Lower lobe of right lung (tissue), 2 donors: Measurements from ENCODE around the gene CNTD1. TPM values are rescaled to one million over a fixed set of nuclear protein-coding genes. Genes with fewer than 3 reads are reported as not detected.
A peak's percentile ranks its signal among the peaks of the same experiment; 100 is the strongest.

Experiments
- ATAC-seq, 2 donors: fragments of 200-7000 bp; cut with Tn5 transposase; one replicate each; pipeline ENCODE4 v1.9.1; 2020 to 2022; ENCODE audit warnings: mild to moderate bottlenecking in 2 of 2, moderate library complexity in 2 of 2
- DNase-seq: peaks from one replicate; pipeline ENCODE4 v3.0.0-alpha.2; 2020
- H3K27ac ChIP-seq: fragments of 200-600 bp; one replicate; pipeline ENCODE4 v1.8.0; 2022
- H3K27me3 ChIP-seq: fragments of 200-600 bp; one replicate; pipeline ENCODE4 v1.8.0; 2022; ENCODE audit warnings: low read depth
- H3K36me3 ChIP-seq: fragments of 200-600 bp; one replicate; pipeline ENCODE4 v1.8.0; 2022; ENCODE audit warnings: mild to moderate bottlenecking
- H3K4me1 ChIP-seq: fragments of 200-600 bp; one replicate; pipeline ENCODE4 v1.8.0; 2022
- H3K4me3 ChIP-seq: fragments of 200-600 bp; one replicate; pipeline ENCODE4 v1.8.0; 2022; ENCODE audit warnings: mild to moderate bottlenecking
- H3K9me3 ChIP-seq: fragments of 200-600 bp; one replicate; pipeline ENCODE4 v1.8.0; 2022
- CTCF ChIP-seq: fragments of 200-600 bp; IDR thresholded peaks from one replicate; pipeline ENCODE4 v1.8.0; 2022; ENCODE audit warnings: antibody characterized with exemption, mild to moderate bottlenecking
- intact Hi-C: fragments of 100-400 bp; cut with DNase I; formaldehyde crosslinking; loops from one replicate; pipeline ENCODE4 v1.11.0; 2022
- total RNA-seq: library from RNA; stranded (reverse); fragmentation: NEBNext Ultra II Directional; extraction: Animal tissue kit (Norgen Biotek cat#: 25700); gene quantifications from one replicate; pipeline ENCODE4 v1.2.1, GENCODE V29; 2021
- donor health status: DM: no; HTN: yes; CAD: no; lungs with severe emphysema.

Gene CNTD1
- total RNA-seq, 1 donor from 2014 or later: 1.6 TPM

GRCh38 chr17:42832934-42833766 lies 34.5 kb downstream of the CNTD1 start, which contains the start of gene PSME3:
TSS of gene PSME3 (plus strand) at chr17:42833397. CDS start at chr17:42833632, 235 bp downstream.
- DNase-seq (peak; percentile 95), ATAC-seq (peak; percentile 96 to 98)
- Histone ChIP-seq H3K27ac (peak within 1 kb of the TSS; percentile 92), H3K4me1 (peaks cover 26% of the 10 kb centered on the region), H3K9me3 (no peaks in the 10 kb centered on the region), H3K36me3 (peaks cover 36% of the 10 kb centered on the region), H3K4me3 (peak within 1 kb of the TSS; percentile 93), H3K27me3 (no peaks in the 10 kb centered on the region)
- intact Hi-C loops: no loop called here
- TF ChIP-seq CTCF: no peak

GRCh38 chr17:42833767-42834422 lies 35.2 kb downstream of the CNTD1 start:
- Histone ChIP-seq H3K4me3 (peak overlapping the region; percentile 93), H3K27ac (peak overlapping the region; percentile 92), H3K36me3 (peaks cover 43% of the 10 kb centered on the region), H3K9me3 (no peaks in the 10 kb centered on the region), H3K27me3 (no peaks in the 10 kb centered on the region), H3K4me1 (peaks cover 26% of the 10 kb centered on the region)
- no peak for TF ChIP-seq CTCF
- DNase-seq: no peak
- peak; percentile 20 for ATAC-seq
- intact Hi-C loops: no loop called here

DNA sequence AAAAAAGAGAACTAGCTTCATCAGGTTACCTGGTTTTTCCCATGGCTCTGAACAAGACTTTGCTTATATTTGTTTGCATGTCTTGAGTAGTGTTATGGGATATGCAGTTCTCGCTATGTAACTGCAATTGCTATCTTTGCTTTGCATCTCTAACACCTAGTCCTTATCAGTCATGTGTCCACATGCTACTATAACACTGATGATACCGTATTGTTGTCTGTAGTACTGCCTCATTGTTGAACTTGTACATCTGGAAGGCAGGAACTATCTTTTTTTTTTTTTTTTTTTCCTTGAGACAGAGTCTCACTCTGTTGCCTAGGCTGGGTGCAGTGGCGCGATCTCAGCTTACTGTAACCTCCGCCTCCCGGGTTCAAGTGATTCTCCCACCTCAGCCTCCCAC lies 37.1 kb downstream of the CNTD1 start:
- Histone ChIP-seq H3K27me3 (no peaks in the 10 kb centered on the region), H3K9me3 (no peaks in the 10 kb centered on the region), H3K27ac (no peak overlapping the region), H3K36me3 (peaks cover 62% of the 10 kb centered on the region), H3K4me3 (no peak overlapping the region), H3K4me1 (peaks cover 26% of the 10 kb centered on the region)
- intact Hi-C loops: no loop called here
- no peak for ATAC-seq
- DNase-seq: no peak
- no peak for TF ChIP-seq CTCF

GRCh38 chr17:42841975-42842685 lies 43.5 kb downstream of the CNTD1 start:
- no peak overlapping the region for H3K27ac ChIP-seq
- DNase-seq (no peak), ATAC-seq (no peak)
- TF ChIP-seq CTCF: no peak
- H3K36me3 ChIP-seq: peaks cover 84% of the 10 kb centered on the region
- H3K9me3 ChIP-seq: no peaks in the 10 kb centered on the region
- intact Hi-C loops: loop anchor here (10.0 kb wide), 1 partner anchor 93 kb away; no protein-coding TSS in a partner anchor
- no peak overlapping the region for H3K4me3 ChIP-seq
- H3K4me1 ChIP-seq: peaks cover 30% of the 10 kb centered on the region
- no peaks in the 10 kb centered on the region for H3K27me3 ChIP-seq

DNA sequence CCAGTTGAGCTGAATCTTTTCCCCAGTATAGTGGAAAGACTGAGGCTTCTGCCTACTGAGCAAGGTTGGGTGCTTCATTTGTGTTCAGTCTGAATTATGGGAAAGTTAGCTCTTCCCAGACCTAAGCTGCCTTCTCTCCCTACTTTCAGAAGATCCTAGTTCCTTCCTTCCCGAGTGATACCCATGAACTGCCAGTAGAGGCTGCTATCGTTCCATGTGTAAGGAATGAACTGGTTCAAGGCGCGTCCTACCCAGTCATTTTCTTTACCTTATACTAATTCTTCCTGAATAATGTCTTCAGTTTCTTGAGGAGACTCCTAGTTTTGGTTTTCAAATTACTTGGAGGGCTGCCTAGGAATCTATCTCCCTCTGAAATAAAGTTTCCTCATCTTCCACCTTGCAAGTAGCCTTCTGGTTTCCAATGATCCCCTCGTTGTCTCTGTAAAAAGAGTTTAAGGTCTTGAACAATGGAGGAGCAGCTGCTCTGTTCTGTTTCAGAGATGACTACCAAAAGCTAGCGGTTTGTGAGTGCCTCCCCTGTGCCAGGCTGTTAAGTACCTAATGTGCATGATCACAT lies 44.8 kb downstream of the CNTD1 start:
- no peak for DNase-seq
- TF ChIP-seq CTCF: peak; percentile 87
- Histone ChIP-seq H3K9me3 (no peaks in the 10 kb centered on the region), H3K27me3 (no peaks in the 10 kb centered on the region), H3K36me3 (peaks cover 71% of the 10 kb centered on the region), H3K4me1 (peaks cover 42% of the 10 kb centered on the region), H3K4me3 (no peak overlapping the region), H3K27ac (no peak overlapping the region)
- intact Hi-C loops: loop anchor here (10.0 kb wide), 1 partner anchor 91 kb away; no protein-coding TSS in a partner anchor
- peak; percentile 62 to 74 for ATAC-seq
